HG02678 (cell line): ENCODE data around the gene UBXN10.
"Not testable (repeated sequence)": the region's sequence is repeated elsewhere in the genome, so short reads cannot be mapped to it uniquely, and the experiment has no call there.

Experiments
- ATAC-seq: cut with Tn5 transposase; IDR thresholded peaks from one replicate; pipeline ENCODE4 v1.9.1; 2021; ENCODE audit warnings: mild to moderate bottlenecking, moderate library complexity; ENCODE audit not compliant: unreplicated experiment

The UBXN10 gene

GRCh38 chr1:20199403-20199802, 13.5 kb downstream of the UBXN10 start:
- ATAC-seq: no peak

GRCh38 chr1:20199840-20200239, 13.9 kb downstream of the UBXN10 start:
- no peak for ATAC-seq

GRCh38 chr1:20200966-20201365, 15.1 kb downstream of the UBXN10 start:
- ATAC-seq: no peak

GRCh38 chr1:20202166-20202565, 16.3 kb downstream of the UBXN10 start:
- no peak for ATAC-seq

GRCh38 chr1:20207546-20207945, 21.6 kb downstream of the UBXN10 start:
- ATAC-seq: no peak

GRCh38 chr1:20209471-20209870, 23.6 kb downstream of the UBXN10 start:
- ATAC-seq: no peak

GRCh38 chr1:20210736-20211460, 25.0 kb downstream of the UBXN10 start:
- no peak for ATAC-seq

GRCh38 chr1:20211511-20211931, 25.6 kb downstream of the UBXN10 start:
- ATAC-seq: no peak

- no peak for ATAC-seq
Observed at GRCh38 chr1:20212085-20212684, 26.3 kb downstream of the UBXN10 start.

GRCh38 chr1:20212685-20213331, 26.9 kb downstream of the UBXN10 start:
- no peak for ATAC-seq

- no peak for ATAC-seq
Observed at GRCh38 chr1:20215716-20216115, 29.8 kb downstream of the UBXN10 start.

GRCh38 chr1:20216574-20216973, 30.7 kb downstream of the UBXN10 start:
- ATAC-seq: no peak

GRCh38 chr1:20219053-20219452, 33.2 kb downstream of the UBXN10 start:
- not testable (repeated sequence) for ATAC-seq

- ATAC-seq: no peak
Observed at GRCh38 chr1:20220036-20220435, 34.1 kb downstream of the UBXN10 start.

GRCh38 chr1:20223106-20223505, 37.2 kb downstream of the UBXN10 start:
- no peak for ATAC-seq

- ATAC-seq: no peak
Observed at GRCh38 chr1:20223551-20224419, 37.9 kb downstream of the UBXN10 start.

GRCh38 chr1:20224546-20224945, 38.6 kb downstream of the UBXN10 start:
- ATAC-seq: no peak

GRCh38 chr1:20227704-20228103, 41.8 kb downstream of the UBXN10 start:
- no peak for ATAC-seq

- ATAC-seq: no peak
Observed at GRCh38 chr1:20228314-20228825, 42.5 kb downstream of the UBXN10 start.

GRCh38 chr1:20229171-20229570, 43.3 kb downstream of the UBXN10 start:
- ATAC-seq: no peak

- not testable (repeated sequence) for ATAC-seq
Observed at GRCh38 chr1:20232564-20232963, 46.7 kb downstream of the UBXN10 start.
